ENCODE measurements around the gene SPATA17. TPM values are rescaled to one million over a fixed set of nuclear protein-coding genes. Genes with fewer than 3 reads are reported as not detected.

The SPATA17 gene
- total RNA-seq, 1 experiment from 2014 or later: not detected

GRCh38 chr1:217875229-217875628, 244.1 kb downstream of the SPATA17 start:
- no TSS peak for BruUV-seq (replicated peaks)
- Histone ChIP-seq H3K27me3 (replicated peaks; ENCODE audit: insufficient read depth, low read depth, low read length, poor library complexity) (peaks cover 5% of the 10 kb centered on the region), H3K27ac (ENCODE audit: low read depth, low read length, poor library complexity, severe bottlenecking) (no peak overlapping the region), H3K9me3 (ENCODE audit: low read depth, low read length, poor library complexity, severe bottlenecking) (no peaks in the 10 kb centered on the region), H3K4me3 (ENCODE audit: low read depth, low read length, poor library complexity, severe bottlenecking) (no peak overlapping the region), H3K36me3 (ENCODE audit: insufficient read depth, low read length, poor library complexity, severe bottlenecking) (no peaks in the 10 kb centered on the region), H3K4me1 (ENCODE audit: insufficient read depth, low read length, poor library complexity, severe bottlenecking) (no peaks in the 10 kb centered on the region)
- TF ChIP-seq CTCF (conservative IDR thresholded peaks at IDR 0.05; ENCODE audit: low read depth, low read length): no peak
- TF ChIP-seq EZH2 (IDR thresholded peaks at IDR 0.05; ENCODE audit: borderline replicate concordance, low read depth, low read length, poor library complexity, severe bottlenecking): no peak
- ChIA-PET CTCF (no interaction called here), POLR2A (ENCODE audit: low non-redundant PET) (no interaction called here)
- intact Hi-C loops (cut with micrococcal nuclease; ENCODE audit: unreplicated experiment): no loop called here
- no peak for DNase-seq (ENCODE audit: low spot score)

GRCh38 chr1:217876401-217876800, 245.3 kb downstream of the SPATA17 start:
- POLR2A ChIA-PET (ENCODE audit: low non-redundant PET): interaction anchor here (0.6 kb wide), 1 partner anchor 209 kb away, joined by 3 read pairs; no protein-coding TSS in a partner anchor
- Histone ChIP-seq H3K36me3 (ENCODE audit: insufficient read depth, low read length, poor library complexity, severe bottlenecking) (no peaks in the 10 kb centered on the region), H3K4me1 (ENCODE audit: insufficient read depth, low read length, poor library complexity, severe bottlenecking) (no peaks in the 10 kb centered on the region), H3K9me3 (ENCODE audit: low read depth, low read length, poor library complexity, severe bottlenecking) (no peaks in the 10 kb centered on the region), H3K27me3 (replicated peaks; ENCODE audit: insufficient read depth, low read depth, low read length, poor library complexity) (peaks cover 5% of the 10 kb centered on the region), H3K27ac (ENCODE audit: low read depth, low read length, poor library complexity, severe bottlenecking) (no peak overlapping the region), H3K4me3 (ENCODE audit: low read depth, low read length, poor library complexity, severe bottlenecking) (no peak overlapping the region)
- no TSS peak for BruUV-seq (replicated peaks)
- TF ChIP-seq EZH2 (IDR thresholded peaks at IDR 0.05; ENCODE audit: borderline replicate concordance, low read depth, low read length, poor library complexity, severe bottlenecking): no peak
- TF ChIP-seq CTCF (conservative IDR thresholded peaks at IDR 0.05; ENCODE audit: low read depth, low read length): no peak
- CTCF ChIA-PET: no interaction called here
- intact Hi-C loops (cut with micrococcal nuclease; ENCODE audit: unreplicated experiment): no loop called here
- no peak for DNase-seq (ENCODE audit: low spot score)

DNA sequence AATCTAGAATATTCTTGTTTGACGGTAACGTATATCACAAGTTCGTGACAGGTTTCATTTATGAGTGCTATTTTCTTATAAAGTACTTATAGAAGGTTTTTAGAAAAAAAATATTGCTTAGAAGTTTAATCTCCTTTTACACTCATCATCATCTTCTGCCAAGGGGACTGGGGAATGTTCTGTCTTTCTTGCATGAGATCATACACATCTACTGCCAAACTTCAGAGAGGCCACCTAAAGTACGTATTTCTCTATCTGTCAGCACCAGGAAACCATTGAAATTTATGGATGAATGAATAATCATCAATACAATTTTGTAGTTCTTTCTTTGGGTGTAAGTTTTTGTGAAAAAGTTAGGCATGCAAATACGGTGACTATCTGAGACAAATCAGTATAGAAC, 245.8 kb downstream of the SPATA17 start:
- Histone ChIP-seq H3K4me3 (ENCODE audit: low read depth, low read length, poor library complexity, severe bottlenecking) (no peak overlapping the region), H3K27ac (ENCODE audit: low read depth, low read length, poor library complexity, severe bottlenecking) (no peak overlapping the region), H3K27me3 (replicated peaks; ENCODE audit: insufficient read depth, low read depth, low read length, poor library complexity) (peaks cover 5% of the 10 kb centered on the region), H3K9me3 (ENCODE audit: low read depth, low read length, poor library complexity, severe bottlenecking) (no peaks in the 10 kb centered on the region), H3K36me3 (ENCODE audit: insufficient read depth, low read length, poor library complexity, severe bottlenecking) (no peaks in the 10 kb centered on the region), H3K4me1 (ENCODE audit: insufficient read depth, low read length, poor library complexity, severe bottlenecking) (no peaks in the 10 kb centered on the region)
- ChIA-PET CTCF (no interaction called here), POLR2A (ENCODE audit: low non-redundant PET) (interaction anchor here (0.6 kb wide), 1 partner anchor 208 kb away, joined by 3 read pairs; no protein-coding TSS in a partner anchor)
- DNase-seq (ENCODE audit: low spot score): no peak
- intact Hi-C loops (cut with micrococcal nuclease; ENCODE audit: unreplicated experiment): no loop called here
- no TSS peak for BruUV-seq (replicated peaks)
- TF ChIP-seq CTCF (conservative IDR thresholded peaks at IDR 0.05; ENCODE audit: low read depth, low read length): no peak
- TF ChIP-seq EZH2 (IDR thresholded peaks at IDR 0.05; ENCODE audit: borderline replicate concordance, low read depth, low read length, poor library complexity, severe bottlenecking): no peak

Data from A673 (cell line).